ENCODE data around the gene APBB3. TPM values are rescaled to one million over a fixed set of nuclear protein-coding genes. Genes with fewer than 3 reads are reported as not detected.

Gene APBB3
- polyA plus RNA-seq, 3 donors = 4.9 to 211 (median 7.4) TPM

DNA sequence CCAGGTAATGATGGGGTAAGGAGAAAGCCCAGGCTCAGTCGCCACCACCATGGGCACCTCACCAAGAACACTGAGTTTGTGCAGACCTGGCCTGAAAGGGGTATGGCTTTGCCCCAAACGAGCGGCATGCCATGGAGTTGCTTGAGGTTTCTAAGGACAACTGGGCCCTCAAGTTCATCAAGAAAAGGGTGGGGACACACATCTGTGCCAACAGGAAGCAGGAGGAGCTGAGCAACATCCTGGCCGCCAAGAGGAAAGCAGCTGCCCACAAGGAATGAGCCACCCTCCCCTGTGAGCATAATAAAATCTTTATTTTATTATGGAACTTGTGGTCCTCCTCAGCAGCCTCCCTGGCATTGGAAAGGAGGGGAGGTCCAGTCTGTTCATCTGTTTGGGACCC is 44.7 kb upstream of the APBB3 start:
- peaks cover 0 to 5% of the 10 kb centered on the region in 2 donors for H3K36me3 Mint-ChIP-seq
- H2AFZ ChIP-seq (ENCODE audit: insufficient read depth, low read depth, low read length, poor library complexity, severe bottlenecking) = no peak overlapping the region
- WGBS (ENCODE audit: insufficient coverage) = 26% methylated on average over 3 of the region's 4 CpGs

DNA sequence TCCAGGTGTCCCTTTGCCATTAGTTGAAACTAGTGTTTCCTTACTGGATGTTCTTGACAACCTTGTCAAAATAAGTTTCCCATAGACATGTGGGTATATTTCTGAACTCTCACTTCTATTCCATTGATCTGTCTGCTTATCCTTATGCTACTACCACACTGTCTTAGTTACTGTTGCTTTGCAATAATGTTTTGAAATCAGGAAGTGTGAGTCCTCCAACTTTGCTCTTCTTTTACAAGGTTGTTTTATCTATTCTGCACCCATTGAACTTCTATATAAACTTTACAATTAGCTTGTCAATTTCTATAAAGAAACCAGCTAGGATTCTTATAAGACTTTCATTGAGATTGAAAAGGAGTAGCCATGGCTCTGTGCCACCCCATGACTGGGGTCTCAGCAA is 44.3 kb upstream of the APBB3 start:
- peaks cover 0 to 2% (median 0%) of the 10 kb centered on the region in 7 donors for H3K9me3 Mint-ChIP-seq
- H3K36me3 ChIP-seq (replicated peaks in 1 of 2; ENCODE audit: control insufficient read depth in 1 of 2, insufficient read depth in 2 of 2, low read length in 2 of 2) = no peaks in the 10 kb centered on the region
- H3K27me3 Mint-ChIP-seq (ENCODE audit: low read depth in 3 of 3) = no peaks in the 10 kb centered on the region
- H3K4me1 Mint-ChIP-seq = peaks cover 86% of the 10 kb centered on the region
- H3K9me3 ChIP-seq (replicated peaks in 1 of 2; ENCODE audit: control insufficient read depth in 1 of 2, insufficient read depth in 1 of 2, low read length in 2 of 2) = no peaks in the 10 kb centered on the region
- peaks cover 86 to 98% of the 10 kb centered on the region in 2 donors for H3K4me1 ChIP-seq (ENCODE audit: control insufficient read depth in 1 of 2, insufficient read depth in 2 of 2, low read length in 2 of 2)
- no peaks in the 10 kb centered on the region for H3K27me3 ChIP-seq (ENCODE audit: control insufficient read depth in 2 of 2, insufficient read depth in 2 of 2, low read length in 2 of 2)
- H3K79me2 ChIP-seq (ENCODE audit: insufficient read depth, low read length) = peaks cover 30% of the 10 kb centered on the region
- peak overlapping the region; percentile 73 for H3K4me2 ChIP-seq (replicated peaks; ENCODE audit: extremely low read depth, low read length, poor library complexity, severe bottlenecking)
- TF ChIP-seq, protein P1, sequence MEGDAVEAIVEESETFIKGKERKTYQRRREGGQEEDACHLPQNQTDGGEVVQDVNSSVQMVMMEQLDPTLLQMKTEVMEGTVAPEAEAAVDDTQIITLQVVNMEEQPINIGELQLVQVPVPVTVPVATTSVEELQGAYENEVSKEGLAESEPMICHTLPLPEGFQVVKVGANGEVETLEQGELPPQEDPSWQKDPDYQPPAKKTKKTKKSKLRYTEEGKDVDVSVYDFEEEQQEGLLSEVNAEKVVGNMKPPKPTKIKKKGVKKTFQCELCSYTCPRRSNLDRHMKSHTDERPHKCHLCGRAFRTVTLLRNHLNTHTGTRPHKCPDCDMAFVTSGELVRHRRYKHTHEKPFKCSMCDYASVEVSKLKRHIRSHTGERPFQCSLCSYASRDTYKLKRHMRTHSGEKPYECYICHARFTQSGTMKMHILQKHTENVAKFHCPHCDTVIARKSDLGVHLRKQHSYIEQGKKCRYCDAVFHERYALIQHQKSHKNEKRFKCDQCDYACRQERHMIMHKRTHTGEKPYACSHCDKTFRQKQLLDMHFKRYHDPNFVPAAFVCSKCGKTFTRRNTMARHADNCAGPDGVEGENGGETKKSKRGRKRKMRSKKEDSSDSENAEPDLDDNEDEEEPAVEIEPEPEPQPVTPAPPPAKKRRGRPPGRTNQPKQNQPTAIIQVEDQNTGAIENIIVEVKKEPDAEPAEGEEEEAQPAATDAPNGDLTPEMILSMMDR (IDR thresholded peaks at IDR 0.05) = no peak
- peak overlapping the region in 1 of 2 donors; percentile 51 for H3K4me3 Mint-ChIP-seq
- H3K9ac ChIP-seq (ENCODE audit: insufficient read depth, low read length, poor library complexity, severe bottlenecking) = peak overlapping the region; percentile 61
- peak in 2 of 3 donors; percentile 60 to 78 for DNase-seq
- intact Hi-C loops (cut with micrococcal nuclease) = loop anchor here in 1 of 2 donors (2.0 kb wide), 1 partner anchor 14 kb away; no protein-coding TSS in a partner anchor
- peaks cover 0 to 5% of the 10 kb centered on the region in 2 donors for H3K36me3 Mint-ChIP-seq
- no peaks in the 10 kb centered on the region for H4K20me1 ChIP-seq (ENCODE audit: insufficient read depth, low read length)
- peak overlapping the region; percentile 90 to 100 (median 98) for H3K27ac Mint-ChIP-seq
- no peak overlapping the region for H2AFZ ChIP-seq (ENCODE audit: insufficient read depth, low read depth, low read length, poor library complexity, severe bottlenecking)
- peak overlapping the region; percentile 94 to 96 for H3K27ac ChIP-seq (ENCODE audit: low read depth in 1 of 2, low read length in 2 of 2)
- peak overlapping the region; percentile 8 to 65 (median 12) for H3K4me3 ChIP-seq (replicated peaks in 1 of 3; ENCODE audit: low read depth in 2 of 3, low read length in 3 of 3)

More for the DNA sequence above, 44.7 kb upstream of the APBB3 start:
- TF ChIP-seq, protein P1 (IDR thresholded peaks at IDR 0.05) = no peak
- peak overlapping the region; percentile 61 for H3K9ac ChIP-seq (ENCODE audit: insufficient read depth, low read length, poor library complexity, severe bottlenecking)
- intact Hi-C loops (cut with micrococcal nuclease) = loop anchor here in 1 of 2 donors (2.0 kb wide), 1 partner anchor 14 kb away; no protein-coding TSS in a partner anchor
- peaks cover 86 to 98% of the 10 kb centered on the region in 2 donors for H3K4me1 ChIP-seq (ENCODE audit: control insufficient read depth in 1 of 2, insufficient read depth in 2 of 2, low read length in 2 of 2)
- DNase-seq = peak; percentile 77 to 88 (median 87)
- Mint-ChIP-seq H3K4me3 (peak overlapping the region; percentile 51 to 78), H3K27ac (peak overlapping the region; percentile 90 to 100 (median 98)), H3K9me3 (peaks cover 0 to 2% (median 0%) of the 10 kb centered on the region in 7 donors), H3K4me1 (peaks cover 86% of the 10 kb centered on the region), H3K27me3 (ENCODE audit: low read depth in 3 of 3) (no peaks in the 10 kb centered on the region)
- H3K27ac ChIP-seq (ENCODE audit: low read depth in 1 of 2, low read length in 2 of 2) = peak overlapping the region; percentile 94 to 96
- H3K27me3 ChIP-seq (ENCODE audit: control insufficient read depth in 2 of 2, insufficient read depth in 2 of 2, low read length in 2 of 2) = no peaks in the 10 kb centered on the region
- no peaks in the 10 kb centered on the region for H4K20me1 ChIP-seq (ENCODE audit: insufficient read depth, low read length)
- peaks cover 30% of the 10 kb centered on the region for H3K79me2 ChIP-seq (ENCODE audit: insufficient read depth, low read length)
- H3K4me2 ChIP-seq (replicated peaks; ENCODE audit: extremely low read depth, low read length, poor library complexity, severe bottlenecking) = peak overlapping the region; percentile 73
- no peaks in the 10 kb centered on the region for H3K36me3 ChIP-seq (replicated peaks in 1 of 2; ENCODE audit: control insufficient read depth in 1 of 2, insufficient read depth in 2 of 2, low read length in 2 of 2)
- H3K4me3 ChIP-seq (replicated peaks in 1 of 3; ENCODE audit: low read depth in 2 of 3, low read length in 3 of 3) = peak overlapping the region; percentile 8 to 65 (median 12)
- no peaks in the 10 kb centered on the region for H3K9me3 ChIP-seq (replicated peaks in 1 of 2; ENCODE audit: control insufficient read depth in 1 of 2, insufficient read depth in 1 of 2, low read length in 2 of 2)
